K562 (cell line): ENCODE results near the gene ZBTB26. TPM values are rescaled to one million over a fixed set of nuclear protein-coding genes. Genes with fewer than 3 reads are reported as not detected.

Source experiments
- AFF1 ChIP-seq, 2 experiments: fragments of 450-650 bp; IDR thresholded peaks; 2 replicates each; pipeline ENCODE4 v1.6.1; 2018; ENCODE audit warnings: mild to moderate bottlenecking in 2 of 2, low read depth in 1 of 2; ENCODE audit not compliant: partially characterized antibody in 2 of 2
- ARID4B ChIP-seq: sonication (generic); formaldehyde crosslinking; IDR thresholded peaks from 2 replicates; pipeline ENCODE4 v1.8.0; 2022; ENCODE audit warnings: mild to moderate bottlenecking, missing genetic modification reagents
- CHD2 ChIP-seq: IDR thresholded peaks from 2 replicates; pipeline ENCODE4 v1.6.1; 2011; ENCODE audit warnings: low read depth, low read length
- DIDO1 ChIP-seq: fragments of 450-650 bp; IDR thresholded peaks from 2 replicates; pipeline ENCODE4 v1.6.1; 2016; ENCODE audit warnings: low read depth, missing biosample characterization, missing genetic modification characterization
- E2F6 ChIP-seq, 2 experiments: IDR thresholded peaks; 2 replicates each; pipeline ENCODE4 v1.6.1; 2011; ENCODE audit warnings: borderline replicate concordance in 1 of 2, control low read depth in 1 of 2, low read depth in 1 of 2, low read length in 1 of 2, mild to moderate bottlenecking in 1 of 2, mixed read lengths in 1 of 2, moderate library complexity in 1 of 2; ENCODE audit not compliant: insufficient read depth in 1 of 2, insufficient read length in 1 of 2, poor library complexity in 1 of 2, severe bottlenecking in 1 of 2; ENCODE audit errors: extremely low read depth in 1 of 2
- FOXK2 ChIP-seq, 2 experiments: fragments of 450-650 bp; IDR thresholded peaks in 1 of 2; conservative IDR thresholded peaks in 1 of 2; 2 replicates each; pipeline ENCODE4 v1.6.1; 2016; ENCODE audit warnings: low read depth in 2 of 2, mild to moderate bottlenecking in 1 of 2
- NCOA6 ChIP-seq: fragments of 450-650 bp; IDR thresholded peaks from 2 replicates; pipeline ENCODE4 v1.6.1; 2017; ENCODE audit warnings: mild to moderate bottlenecking
- PHF20 ChIP-seq: fragments of 450-650 bp; IDR thresholded peaks from 2 replicates; pipeline ENCODE4 v1.6.1; 2018; ENCODE audit not compliant: partially characterized antibody
- PML ChIP-seq: IDR thresholded peaks from 2 replicates; pipeline ENCODE4 v1.6.1; 2012; ENCODE audit warnings: low read length, inconsistent platforms
- RBFOX2 ChIP-seq: fragments of 200-400 bp; formaldehyde crosslinking; IDR thresholded peaks from 2 replicates; pipeline ENCODE4 v1.6.1; 2017; ENCODE audit warnings: low read depth, mild to moderate bottlenecking, low read length, moderate library complexity
- RNF2 ChIP-seq: sonication (generic); IDR thresholded peaks from 2 replicates; pipeline ENCODE4 v1.6.1; 2016
- SP1 ChIP-seq: sonication (generic); formaldehyde crosslinking; IDR thresholded peaks from 2 replicates; pipeline ENCODE4 v1.8.1; 2022; ENCODE audit warnings: mild to moderate bottlenecking, missing genetic modification reagents
- TCF3 ChIP-seq: sonication (generic); formaldehyde crosslinking; IDR thresholded peaks from 2 replicates; pipeline ENCODE4 v1.4.0; 2020; ENCODE audit warnings: mild to moderate bottlenecking, missing genetic modification reagents
- TFAP4 ChIP-seq: sonication (generic); formaldehyde crosslinking; IDR thresholded peaks from 2 replicates; pipeline ENCODE4 v1.8.0; 2022; ENCODE audit warnings: missing genetic modification reagents, mild to moderate bottlenecking, moderate library complexity, borderline replicate concordance
- ZBTB7A ChIP-seq: IDR thresholded peaks from 2 replicates; pipeline ENCODE4 v1.6.1; 2011; ENCODE audit warnings: low read depth, mild to moderate bottlenecking, low read length, moderate library complexity, borderline replicate concordance; ENCODE audit not compliant: control insufficient read depth
- polyA plus RNA-seq, 8 experiments: library from polyadenylated mRNA; depleted of rRNA in 4 of 8; stranded (reverse) in 5 of 8; unstranded in 3 of 8; fragments of >200 nt; fragmentation: Nextera tagmentation in 2 of 8; fragmentation: Illumina TruSeq in 1 of 8; extraction: Ambion mirVana in 2 of 8; extraction: Trizol in 1 of 8; gene quantifications; 2 replicates each; pipeline versions ENCODE4 v1.2.1 to v1.2.3, GENCODE V29; 2011 to 2014; ENCODE audit warnings: inconsistent platforms in 1 of 8, missing spikeins in 1 of 8
- total RNA-seq, 7 experiments: library from RNA; depleted of rRNA in 6 of 7; stranded (reverse); fragments of >200 nt in 6 of 7; fragmentation: Illumina TruSeq in 2 of 7; extraction: Trizol in 2 of 7; gene quantifications; 2 replicates each; pipeline versions ENCODE4 v1.2.1 to v1.2.3, GENCODE V29; 2011 to 2021; ENCODE audit warnings: low replicate concordance in 1 of 7

The ZBTB26 gene
- total and polyA plus RNA-seq, 9 of the 15 experiments (the other 6 are each of a cell fraction or from before 2014, with no cell fraction given), result 2.4 to 20.7 (median 5.0) TPM

DNA sequence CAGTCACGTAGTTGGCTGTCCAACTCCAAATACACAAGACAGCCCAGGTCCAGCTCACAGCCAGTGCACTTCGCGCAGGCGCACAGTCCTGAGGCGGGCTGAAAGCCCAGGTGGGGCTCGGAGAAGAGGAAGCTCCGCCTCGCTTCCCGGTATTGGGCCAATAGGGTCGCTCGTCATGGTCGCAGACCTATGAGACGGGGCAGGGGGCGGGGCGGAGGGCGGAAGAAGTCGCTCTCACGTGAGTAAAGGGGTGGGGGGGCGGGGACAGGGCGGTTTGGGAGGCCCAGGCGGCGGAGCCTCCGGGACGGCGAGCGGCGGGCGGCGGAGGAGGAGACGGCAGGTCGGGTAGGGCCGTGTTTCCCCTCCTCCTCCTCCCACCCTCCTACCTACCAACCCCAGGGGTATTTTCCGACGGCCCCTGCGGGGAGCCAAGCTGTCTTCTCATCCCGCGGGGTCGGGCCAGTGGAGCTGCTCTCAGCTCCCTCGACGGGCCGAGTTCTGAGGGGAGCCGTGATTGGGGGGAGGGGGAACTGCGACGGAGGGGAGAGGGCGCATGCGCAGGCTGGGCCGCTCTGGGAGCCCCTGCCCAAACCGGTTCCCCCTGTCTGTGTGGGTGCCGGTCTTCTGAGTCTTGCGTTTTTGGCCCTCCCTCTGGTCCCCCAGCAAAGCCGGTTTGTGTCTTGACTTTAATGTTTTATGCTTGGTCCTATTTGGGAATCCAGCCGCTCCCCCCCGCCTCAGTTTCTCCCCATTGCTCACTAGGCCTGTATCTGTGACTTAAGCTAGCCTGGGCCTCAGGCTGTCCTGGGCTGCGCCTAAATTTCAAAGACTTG, 9.7 kb upstream of the ZBTB26 start, which contains the start of gene RABGAP1 (continued):
- TF ChIP-seq E2F6 (IDR thresholded peaks at IDR 0.05; ENCODE audit: borderline replicate concordance in 1 of 2, extremely low read depth in 1 of 2, insufficient read depth in 1 of 2, insufficient read length in 1 of 2, low read depth in 1 of 2, low read length in 1 of 2, poor library complexity in 1 of 2, severe bottlenecking in 1 of 2) (peak in 1 of 2 experiments; percentile 15), NCOA6 (peak; percentile 97), TFAP4 (CRISPR knock-in tag) (peak; percentile 77), SP1 (CRISPR knock-in tag) (peak; percentile 69), AFF1 (IDR thresholded peaks at IDR 0.05; ENCODE audit: low read depth in 1 of 2, partially characterized antibody in 2 of 2) (peak in 1 of 2 experiments; percentile 50), RNF2 (0 out of 2 replicates have a peak, but pooled peaks have one; percentile 27), RBFOX2 (peak; percentile 85), PHF20 (peak; percentile 68), PML (peak; percentile 33; the same call in 1 of the 2 replicates), DIDO1 (tag) (no peak), TCF3 (CRISPR knock-in tag) (no peak), FOXK2 (conservative IDR thresholded peaks at IDR 0.05 in 1 of 2, IDR thresholded peaks at IDR 0.05 in 1 of 2; ENCODE audit: low read depth in 2 of 2) (peak; percentile 74 to 79), CHD2 (peak; percentile 31; the same call in 1 of the 2 replicates), ZBTB7A (peak; percentile 12; the same call in 1 of the 2 replicates), ARID4B (CRISPR knock-in tag) (peak; percentile 77)
